Measurements from ENCODE around the gene ARHGAP15.
A peak's percentile ranks its signal among the peaks of the same experiment; 100 is the strongest.

ARHGAP15 gene

DNA sequence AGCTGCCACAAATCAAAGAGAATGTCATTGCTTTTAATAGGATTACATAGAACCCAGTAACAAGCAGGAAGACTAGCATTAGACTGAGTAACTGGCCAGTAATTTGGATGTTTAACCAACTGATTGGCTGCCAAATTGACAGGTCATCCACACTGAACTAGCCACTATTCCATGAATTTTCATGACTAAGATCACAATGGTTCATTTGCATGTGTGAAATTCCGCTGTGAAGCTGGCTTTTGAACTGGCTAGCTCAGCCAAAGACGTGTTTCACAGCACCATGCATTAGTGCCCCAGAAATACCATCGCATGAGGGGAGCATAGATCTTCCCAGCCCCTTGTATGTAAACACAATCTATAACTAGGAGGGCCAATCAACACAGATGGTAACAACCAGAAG lies 649.8 kb downstream of the ARHGAP15 start:
- H3K36me3 Mint-ChIP-seq, result no peaks in the 10 kb centered on the region
- H3K9me3 Mint-ChIP-seq, result no peaks in the 10 kb centered on the region
- peak overlapping the region; percentile 20 for H3K27ac Mint-ChIP-seq
- H3K4me3 Mint-ChIP-seq, result no peak overlapping the region
- H3K4me1 Mint-ChIP-seq, result no peaks in the 10 kb centered on the region
- H3K27me3 Mint-ChIP-seq, result no peaks in the 10 kb centered on the region

DNA sequence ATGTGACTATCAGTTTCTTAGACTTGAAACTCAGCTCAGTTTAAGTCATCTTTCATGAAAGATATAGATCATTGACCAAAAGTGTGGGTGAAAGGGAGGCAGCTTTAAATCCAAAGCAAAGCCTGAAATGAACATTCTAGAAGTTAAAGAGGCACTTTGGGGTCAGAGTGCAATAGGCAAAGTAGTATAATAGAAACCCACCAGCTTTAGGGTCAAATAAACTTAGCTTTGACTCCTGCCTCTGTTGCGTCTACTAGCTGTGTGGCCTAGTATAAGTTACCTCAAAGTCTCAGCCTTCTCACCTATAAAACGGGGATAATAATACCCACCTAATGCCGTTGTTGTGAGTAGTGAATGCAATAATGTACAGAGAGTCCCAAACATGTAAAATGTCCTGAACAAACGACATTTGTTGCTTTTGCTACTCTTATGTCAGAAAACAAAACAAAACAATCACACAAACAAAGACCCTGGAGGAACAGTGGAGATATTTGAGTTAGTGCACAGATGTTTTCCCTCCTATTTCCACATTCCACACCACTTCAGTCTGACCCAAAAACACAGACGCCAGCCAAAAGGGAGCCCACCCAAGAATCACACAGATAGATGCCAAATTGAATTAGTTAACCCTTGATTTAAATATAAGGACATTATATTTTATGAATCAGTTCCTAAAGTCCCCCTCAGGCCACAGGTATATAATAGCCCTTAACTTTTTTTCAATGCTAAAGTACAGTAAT lies 657.0 kb downstream of the ARHGAP15 start:
- peaks cover 16% of the 10 kb centered on the region for H3K27me3 Mint-ChIP-seq
- no peak overlapping the region for H3K4me3 Mint-ChIP-seq
- no peak overlapping the region for H3K27ac Mint-ChIP-seq
- peaks cover 3% of the 10 kb centered on the region for H3K36me3 Mint-ChIP-seq
- no peaks in the 10 kb centered on the region for H3K4me1 Mint-ChIP-seq
- H3K9me3 Mint-ChIP-seq, result no peaks in the 10 kb centered on the region

DNA sequence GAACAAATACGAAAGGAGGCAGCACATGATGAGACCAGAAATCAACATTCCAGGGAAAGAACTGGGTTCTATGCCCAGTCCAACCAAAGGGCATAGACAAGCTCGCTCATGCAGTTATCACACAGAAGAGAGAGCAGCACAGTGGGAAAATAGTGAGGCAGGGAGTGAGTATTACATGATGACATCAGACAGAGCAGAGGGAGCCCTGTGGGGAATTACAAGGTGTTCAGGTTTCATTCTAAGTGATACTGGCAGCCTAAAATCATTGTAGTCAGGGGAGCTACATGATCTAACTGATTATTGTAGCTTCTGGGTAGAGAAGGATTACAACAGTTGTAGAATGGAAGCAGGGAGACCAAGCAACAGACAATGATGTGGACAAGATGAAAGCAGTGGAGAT lies 658.5 kb downstream of the ARHGAP15 start:
- Mint-ChIP-seq H3K9me3 (no peaks in the 10 kb centered on the region), H3K4me1 (no peaks in the 10 kb centered on the region), H3K36me3 (peaks cover 3% of the 10 kb centered on the region), H3K27ac (no peak overlapping the region), H3K27me3 (peaks cover 18% of the 10 kb centered on the region), H3K4me3 (no peak overlapping the region)

DNA sequence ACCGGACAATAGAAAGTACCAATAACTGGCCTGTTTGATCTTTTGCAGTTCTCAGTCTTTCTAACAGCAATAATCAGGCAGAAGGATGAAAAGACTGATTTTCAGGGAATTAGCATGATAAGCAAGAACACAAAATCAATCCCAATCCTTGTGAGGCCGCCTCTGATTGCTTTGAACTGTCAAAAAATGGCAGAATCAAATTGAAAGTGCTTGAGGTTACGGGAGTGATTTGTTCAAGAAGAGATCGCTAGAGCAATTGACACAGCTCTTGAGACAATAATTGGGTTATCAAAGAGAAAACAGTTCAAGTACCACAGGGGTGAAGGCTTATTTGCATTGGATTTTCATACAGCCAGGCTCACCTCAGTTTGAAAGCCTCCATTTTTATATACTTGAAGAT lies 663.4 kb downstream of the ARHGAP15 start:
- Mint-ChIP-seq H3K4me3 (no peak overlapping the region), H3K9me3 (no peaks in the 10 kb centered on the region), H3K27me3 (peaks cover 20% of the 10 kb centered on the region), H3K27ac (no peak overlapping the region), H3K36me3 (peaks cover 3% of the 10 kb centered on the region), H3K4me1 (no peaks in the 10 kb centered on the region)

DNA sequence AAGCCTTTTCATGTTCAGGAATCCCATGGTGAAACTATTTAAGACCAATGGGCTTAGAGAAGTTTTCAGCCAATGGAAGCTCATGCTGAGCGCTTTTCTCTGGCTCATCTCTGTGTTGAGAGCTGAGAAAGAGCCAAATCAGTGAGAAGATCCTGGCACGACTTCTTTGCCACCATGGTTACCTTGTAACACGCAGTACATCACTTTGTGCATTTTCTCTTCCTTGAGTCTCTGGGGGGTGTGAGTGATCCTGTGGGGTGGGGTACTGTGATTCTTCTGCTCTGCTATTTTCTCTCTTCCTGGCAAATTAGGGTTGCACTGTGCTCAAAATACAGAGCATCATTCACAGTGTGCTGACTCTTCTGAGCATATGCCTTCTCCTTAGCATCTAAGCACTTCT lies 664.2 kb downstream of the ARHGAP15 start:
- no peaks in the 10 kb centered on the region for H3K4me1 Mint-ChIP-seq
- H3K27me3 Mint-ChIP-seq, result peaks cover 17% of the 10 kb centered on the region
- no peaks in the 10 kb centered on the region for H3K9me3 Mint-ChIP-seq
- peaks cover under 1% of the 10 kb centered on the region for H3K36me3 Mint-ChIP-seq
- no peak overlapping the region for H3K27ac Mint-ChIP-seq
- H3K4me3 Mint-ChIP-seq, result no peak overlapping the region

DNA sequence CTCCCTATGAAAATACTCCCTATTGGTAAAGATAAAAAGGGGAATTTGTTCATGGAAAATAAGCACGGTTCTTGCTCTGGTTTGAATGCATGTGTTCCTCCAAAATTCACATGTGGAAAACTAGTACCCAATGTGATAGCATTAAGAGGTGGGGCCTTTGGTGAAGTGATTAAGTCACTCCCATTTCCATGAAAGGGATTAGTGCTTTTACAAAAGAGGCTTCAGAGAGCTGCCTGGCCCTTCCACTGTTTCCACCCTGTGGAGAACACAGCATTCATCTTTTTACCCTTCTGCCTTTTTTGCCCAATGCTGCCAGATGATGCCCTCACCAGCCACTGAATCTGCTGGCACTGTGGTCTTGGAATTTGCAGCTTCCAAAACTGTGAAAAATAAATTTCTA lies 666.8 kb downstream of the ARHGAP15 start:
- H3K4me3 Mint-ChIP-seq, result no peak overlapping the region
- H3K9me3 Mint-ChIP-seq, result no peaks in the 10 kb centered on the region
- no peaks in the 10 kb centered on the region for H3K4me1 Mint-ChIP-seq
- no peak overlapping the region for H3K27ac Mint-ChIP-seq
- H3K27me3 Mint-ChIP-seq, result peaks cover 4% of the 10 kb centered on the region
- no peaks in the 10 kb centered on the region for H3K36me3 Mint-ChIP-seq

DNA sequence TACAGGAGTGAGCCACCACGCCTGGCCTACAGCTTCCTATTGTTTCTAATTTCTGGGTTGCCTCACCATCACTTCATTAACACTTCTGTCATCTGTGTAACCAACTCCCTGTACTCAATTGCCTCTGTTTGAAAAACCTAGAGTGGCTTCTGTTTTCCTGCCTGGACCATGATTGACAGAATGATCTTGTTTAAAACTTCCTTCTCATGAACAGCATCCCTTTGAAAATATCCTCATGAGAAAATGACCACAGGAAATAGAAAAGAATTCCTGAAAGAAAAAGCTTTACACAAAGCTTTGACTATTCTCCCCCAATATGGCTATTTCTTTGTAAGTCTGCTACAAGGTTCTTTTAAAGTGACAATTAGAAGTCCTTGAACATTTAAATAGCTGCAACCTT lies 672.3 kb downstream of the ARHGAP15 start:
- no peaks in the 10 kb centered on the region for H3K4me1 Mint-ChIP-seq
- peaks cover 1% of the 10 kb centered on the region for H3K36me3 Mint-ChIP-seq
- peaks cover 4% of the 10 kb centered on the region for H3K27me3 Mint-ChIP-seq
- no peak overlapping the region for H3K27ac Mint-ChIP-seq
- H3K9me3 Mint-ChIP-seq, result no peaks in the 10 kb centered on the region
- no peak overlapping the region for H3K4me3 Mint-ChIP-seq

DNA sequence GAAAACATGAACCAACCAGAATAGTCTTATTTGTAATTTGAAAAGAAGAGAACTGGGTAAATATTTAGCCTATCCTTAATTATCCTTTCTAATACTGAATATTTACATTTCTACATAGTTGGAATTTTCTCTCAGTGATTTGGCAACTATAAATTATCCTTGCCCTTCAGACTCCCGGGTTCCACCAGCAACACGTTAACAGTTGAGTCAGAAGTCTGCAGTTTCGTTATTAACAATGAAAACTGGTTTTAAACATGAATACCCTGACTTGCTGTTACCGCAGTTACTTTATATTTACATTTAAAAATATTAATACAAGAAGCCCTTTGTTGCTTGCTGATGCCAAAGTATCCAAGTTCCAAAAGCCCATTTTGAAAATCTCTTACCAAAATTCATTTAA lies 673.0 kb downstream of the ARHGAP15 start:
- Mint-ChIP-seq H3K9me3 (no peaks in the 10 kb centered on the region), H3K27me3 (peaks cover 4% of the 10 kb centered on the region), H3K4me1 (no peaks in the 10 kb centered on the region), H3K36me3 (peaks cover 1% of the 10 kb centered on the region), H3K27ac (no peak overlapping the region), H3K4me3 (no peak overlapping the region)

DNA sequence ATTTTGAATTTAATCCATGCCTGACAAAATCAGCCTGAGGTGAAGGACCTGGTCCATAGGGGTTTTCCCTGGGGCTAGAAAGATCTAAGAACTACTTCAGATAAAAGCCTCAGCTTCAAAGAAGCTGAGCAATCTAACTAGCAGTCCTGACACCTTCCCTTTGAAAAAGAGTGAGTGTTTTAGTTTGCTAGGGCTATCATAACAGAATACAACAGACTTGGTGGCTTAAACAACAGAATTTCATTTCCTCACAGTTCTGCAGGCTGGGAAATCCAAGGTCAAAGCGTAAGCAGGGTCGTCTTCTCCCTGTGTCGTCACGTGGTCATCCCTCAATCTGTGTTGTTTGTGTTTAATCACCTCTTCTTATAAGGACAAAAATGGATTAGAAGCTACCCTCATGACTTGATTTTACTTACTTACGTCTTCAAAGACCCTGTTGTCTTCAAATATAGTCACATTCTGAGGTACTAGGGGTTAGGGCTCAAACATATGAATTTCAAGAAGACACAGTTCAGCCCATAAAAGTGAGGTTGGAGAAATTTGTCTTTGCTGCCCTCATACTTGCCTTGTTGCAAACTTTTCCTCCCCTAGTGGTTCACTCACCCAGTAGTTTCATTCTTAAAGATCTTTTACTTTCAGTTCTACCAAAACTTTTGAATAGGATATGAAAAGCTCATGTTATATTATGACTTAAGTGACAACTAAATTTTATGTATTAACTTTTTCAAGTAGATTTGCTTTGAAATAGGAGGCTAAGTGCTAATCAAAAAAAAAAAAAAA lies 673.8 kb downstream of the ARHGAP15 start:
- Mint-ChIP-seq H3K36me3 (peaks cover 1% of the 10 kb centered on the region), H3K9me3 (no peaks in the 10 kb centered on the region)

DNA sequence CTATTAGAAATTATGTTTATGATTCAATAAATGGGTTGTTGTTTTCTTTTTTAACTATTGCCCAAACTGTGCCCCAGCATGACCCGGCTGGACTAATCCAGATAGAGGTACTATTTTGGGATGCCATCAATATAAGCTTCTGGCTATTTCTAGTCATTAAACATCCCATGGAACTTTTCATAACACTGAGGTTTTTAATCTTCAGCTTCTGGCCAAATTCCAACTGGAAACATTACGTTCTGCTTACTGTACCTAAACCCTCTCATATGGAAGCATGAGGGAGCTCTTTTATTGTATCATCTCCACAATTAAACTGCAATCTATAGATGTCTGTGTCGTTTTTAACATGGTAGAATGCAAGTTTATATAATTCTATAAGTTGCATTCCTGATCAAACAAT lies 674.7 kb downstream of the ARHGAP15 start:
- no peaks in the 10 kb centered on the region for H3K9me3 Mint-ChIP-seq

More for the DNA sequence above, 673.8 kb downstream of the ARHGAP15 start:
- no peak overlapping the region for H3K4me3 Mint-ChIP-seq
- H3K27ac Mint-ChIP-seq, result no peak overlapping the region
- peaks cover 4% of the 10 kb centered on the region for H3K27me3 Mint-ChIP-seq
- H3K4me1 Mint-ChIP-seq, result no peaks in the 10 kb centered on the region

DNA sequence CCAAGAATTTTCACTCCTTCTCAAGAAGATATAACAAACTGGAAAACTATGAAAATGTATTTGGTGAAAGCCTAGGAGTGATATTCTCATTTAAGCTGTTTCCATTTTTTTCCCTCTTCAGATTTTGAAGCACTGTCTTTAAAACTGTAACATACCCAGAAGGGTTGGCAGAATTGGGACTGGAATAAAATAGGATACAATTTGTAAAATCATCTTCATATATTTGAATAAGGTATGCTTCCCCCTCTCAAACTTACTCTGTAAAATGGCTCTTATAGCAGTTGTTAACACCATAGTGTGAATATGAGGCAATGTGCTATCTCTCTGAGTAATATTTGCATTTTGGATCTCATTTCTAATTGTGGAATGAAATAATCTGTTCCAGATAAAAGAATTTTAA lies 676.4 kb downstream of the ARHGAP15 start:
- H3K4me1 Mint-ChIP-seq, result no peaks in the 10 kb centered on the region
- H3K9me3 Mint-ChIP-seq, result no peaks in the 10 kb centered on the region
- H3K27ac Mint-ChIP-seq, result no peak overlapping the region
- peaks cover 4% of the 10 kb centered on the region for H3K27me3 Mint-ChIP-seq
- no peak overlapping the region for H3K4me3 Mint-ChIP-seq
- H3K36me3 Mint-ChIP-seq, result peaks cover 1% of the 10 kb centered on the region

More for the DNA sequence above, 674.7 kb downstream of the ARHGAP15 start:
- Mint-ChIP-seq H3K4me3 (no peak overlapping the region), H3K27ac (no peak overlapping the region), H3K4me1 (no peaks in the 10 kb centered on the region), H3K36me3 (peaks cover 1% of the 10 kb centered on the region), H3K27me3 (peaks cover 4% of the 10 kb centered on the region)

DNA sequence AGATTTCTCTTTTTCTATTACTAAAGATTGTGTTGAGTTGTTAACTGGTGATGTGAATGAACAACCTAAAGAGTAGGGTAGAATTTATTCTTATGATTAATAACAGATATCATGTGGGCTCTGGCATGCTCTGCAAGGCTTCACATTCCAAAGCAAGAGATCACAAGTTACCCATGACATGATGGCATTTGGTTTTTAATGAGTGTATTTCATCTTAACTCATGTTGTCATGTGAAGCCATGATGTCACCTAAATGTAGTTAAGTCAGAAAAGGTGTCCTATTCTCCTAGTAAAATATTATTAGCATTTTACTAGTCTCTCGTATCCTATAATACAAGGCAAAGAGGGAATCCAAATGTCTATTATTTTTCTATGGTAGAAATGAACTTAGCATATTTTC lies 678.0 kb downstream of the ARHGAP15 start:
- H3K4me3 Mint-ChIP-seq, result no peak overlapping the region
- H3K27ac Mint-ChIP-seq, result no peak overlapping the region
- H3K9me3 Mint-ChIP-seq, result peaks cover 4% of the 10 kb centered on the region
- H3K36me3 Mint-ChIP-seq, result no peaks in the 10 kb centered on the region
- peaks cover 5% of the 10 kb centered on the region for H3K27me3 Mint-ChIP-seq
- H3K4me1 Mint-ChIP-seq, result no peaks in the 10 kb centered on the region

DNA sequence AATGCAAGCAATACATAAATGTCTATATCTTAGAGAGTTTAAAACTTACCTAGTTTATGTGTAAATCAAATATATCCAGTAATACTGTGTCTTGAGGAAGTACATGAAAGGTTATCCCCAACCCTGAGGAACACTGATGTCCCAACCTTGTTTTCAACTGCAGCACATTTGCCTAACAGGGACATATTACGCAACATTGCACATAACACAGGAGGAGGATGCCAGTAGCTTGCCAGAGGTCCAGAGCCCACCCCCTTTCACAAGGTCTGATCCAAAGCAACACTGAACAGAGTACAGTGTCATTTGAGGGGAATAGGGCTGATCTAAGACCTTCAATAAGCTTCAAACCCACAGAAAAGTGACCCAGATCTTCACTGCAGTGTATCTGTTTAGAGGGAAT lies 678.5 kb downstream of the ARHGAP15 start:
- H3K27me3 Mint-ChIP-seq, result peaks cover 5% of the 10 kb centered on the region
- H3K36me3 Mint-ChIP-seq, result no peaks in the 10 kb centered on the region
- H3K9me3 Mint-ChIP-seq, result peaks cover 4% of the 10 kb centered on the region
- H3K27ac Mint-ChIP-seq, result no peak overlapping the region
- H3K4me3 Mint-ChIP-seq, result no peak overlapping the region
- no peaks in the 10 kb centered on the region for H3K4me1 Mint-ChIP-seq

DNA sequence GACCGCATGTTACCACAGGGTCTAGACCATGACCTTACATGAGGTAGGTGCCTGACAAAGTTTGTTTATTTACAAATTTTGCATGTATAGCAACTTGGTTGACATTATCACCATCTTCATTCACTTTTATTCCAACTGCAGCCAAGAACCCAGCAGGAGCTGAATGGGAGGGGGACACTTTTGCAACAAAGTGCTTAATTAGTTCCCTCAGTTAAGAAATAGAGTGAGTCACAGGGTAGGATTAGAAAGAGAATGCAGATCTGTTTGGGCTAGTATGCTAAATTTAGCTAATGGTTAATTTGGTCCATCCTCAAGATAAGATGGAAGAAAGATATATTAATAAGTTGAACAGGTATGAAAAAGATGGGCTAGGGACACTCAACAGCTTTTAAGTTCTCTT lies 678.9 kb downstream of the ARHGAP15 start:
- Mint-ChIP-seq H3K27me3 (peaks cover 5% of the 10 kb centered on the region), H3K4me1 (no peaks in the 10 kb centered on the region), H3K9me3 (peaks cover 4% of the 10 kb centered on the region), H3K4me3 (no peak overlapping the region), H3K36me3 (no peaks in the 10 kb centered on the region), H3K27ac (no peak overlapping the region)

DNA sequence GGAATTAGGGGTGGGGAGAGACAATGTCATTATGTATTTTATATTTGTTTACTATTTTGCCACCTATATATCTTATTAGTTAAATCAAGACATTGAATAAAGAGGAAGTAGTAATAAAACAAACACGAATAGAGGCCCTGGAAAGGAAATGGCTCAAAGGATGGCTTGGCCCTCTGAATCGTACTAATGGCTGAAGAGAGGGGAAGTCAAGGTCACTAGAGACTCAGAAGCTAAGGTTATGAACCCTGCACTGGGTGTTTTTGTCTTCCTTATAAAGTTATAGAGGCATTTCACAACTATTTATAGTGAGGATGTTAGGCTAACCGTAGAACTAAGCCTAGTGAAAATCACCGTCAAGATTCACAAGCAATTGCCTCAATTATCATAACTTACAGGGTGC lies 685.9 kb downstream of the ARHGAP15 start:
- Mint-ChIP-seq H3K36me3 (no peaks in the 10 kb centered on the region), H3K27ac (no peak overlapping the region), H3K9me3 (peaks cover 4% of the 10 kb centered on the region), H3K4me3 (no peak overlapping the region), H3K27me3 (peaks cover 2% of the 10 kb centered on the region), H3K4me1 (no peaks in the 10 kb centered on the region)

DNA sequence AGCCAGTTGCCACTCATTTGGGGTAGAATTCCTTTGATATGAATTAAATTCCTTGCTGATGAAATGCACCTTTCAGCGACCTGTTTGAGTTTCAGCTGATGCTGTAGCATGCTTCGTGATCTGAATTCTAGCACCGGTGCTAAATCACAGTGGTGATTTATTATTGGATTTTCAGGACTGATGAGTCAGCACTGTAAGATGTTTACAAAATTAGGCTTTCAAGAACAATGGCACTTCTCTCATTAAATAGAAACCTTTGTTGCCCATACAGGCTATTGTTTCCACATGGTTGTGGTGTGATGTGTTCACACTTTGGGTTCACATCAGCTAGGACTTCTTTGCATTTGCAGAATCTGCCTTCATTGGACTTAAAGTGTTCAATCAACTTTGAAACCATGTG lies 687.7 kb downstream of the ARHGAP15 start:
- no peaks in the 10 kb centered on the region for H3K36me3 Mint-ChIP-seq
- peaks cover 6% of the 10 kb centered on the region for H3K27me3 Mint-ChIP-seq
- H3K4me3 Mint-ChIP-seq, result no peak overlapping the region
- no peak overlapping the region for H3K27ac Mint-ChIP-seq
- H3K4me1 Mint-ChIP-seq, result no peaks in the 10 kb centered on the region
- H3K9me3 Mint-ChIP-seq, result no peaks in the 10 kb centered on the region

Measured in activated naive CD4-positive, alpha-beta T cell treated with anti-CD3 and anti-CD28 coated beads, Interleukin-2, amount 50 U/mL, for 24 hours (primary cell).